ENCODE results near the gene C16orf90. TPM values are rescaled to one million over a fixed set of nuclear protein-coding genes. Genes with fewer than 3 reads are reported as not detected.

The C16orf90 gene
- polyA plus RNA-seq, 1 of the 3 experiments (the other 2 are of a cell fraction) = not detected

- CTCF ChIA-PET = no interaction called here
Observed at GRCh38 chr16:3515897-3516296, 20.6 kb upstream of the C16orf90 start.

GRCh38 chr16:3514621-3515020 lies 19.3 kb upstream of the C16orf90 start:
- CTCF ChIA-PET = interaction anchor here (1.2 kb wide), 1 partner anchor 14 kb away, joined by 4 read pairs; the partner anchor contains the start of gene CLUAP1
- Histone ChIP-seq H3K4me2 (no peak overlapping the region), H3K4me3 (ENCODE audit: low read depth in 2 of 2, low read length in 1 of 2) (no peak overlapping the region), H2AFZ (ENCODE audit: low read depth) (no peak overlapping the region), H3K27me3 (ENCODE audit: insufficient read depth) (no peaks in the 10 kb centered on the region), H3K79me2 (ENCODE audit: insufficient read depth) (no peaks in the 10 kb centered on the region), H4K20me1 (ENCODE audit: insufficient read depth) (no peaks in the 10 kb centered on the region), H3K4me1 (ENCODE audit: control insufficient read depth in 1 of 2, insufficient read depth in 2 of 2, low read depth in 1 of 2, low read length in 1 of 2) (no peaks in the 10 kb centered on the region), H3K9me2 (no peaks in the 10 kb centered on the region), H3K36me3 (replicated peaks in 1 of 2; ENCODE audit: control insufficient read depth in 1 of 2, insufficient read depth in 2 of 2, low read length in 1 of 2) (peaks cover 27 to 69% of the 10 kb centered on the region in 2 experiments), H3K9ac (no peak overlapping the region), H3F3A (replicated peaks; ENCODE audit: insufficient read depth) (peaks cover 3% of the 10 kb centered on the region), H3K9me3 (no peaks in the 10 kb centered on the region), H3K27ac (ENCODE audit: low read depth in 2 of 2, low read length in 1 of 2) (no peak overlapping the region)
- DNase-seq = no peak
- POLR2A ChIA-PET = no interaction called here
- WGBS (ENCODE audit: low lambda C conversion rate) = 86% methylated on average over 4 of the region's 4 CpGs
- no peak for TF ChIP-seq MXI1 (IDR thresholded peaks at IDR 0.05; ENCODE audit: low read depth, low read length)
- no peak for TF ChIP-seq USF1 (IDR thresholded peaks at IDR 0.05; ENCODE audit: borderline replicate concordance, low read depth)
- no peak for TF ChIP-seq TAF1 (IDR thresholded peaks at IDR 0.05; ENCODE audit: borderline replicate concordance, low read depth, low read length)
- no peak for TF ChIP-seq ZBTB33 (IDR thresholded peaks at IDR 0.05; ENCODE audit: borderline replicate concordance, low read depth)
- no peak for TF ChIP-seq TCF12 (IDR thresholded peaks at IDR 0.05)
- TF ChIP-seq NFIC (IDR thresholded peaks at IDR 0.05; ENCODE audit: borderline replicate concordance) = no peak
- no peak for TF ChIP-seq ELF1 (IDR thresholded peaks at IDR 0.05)

More at GRCh38 chr16:3515897-3516296, 20.6 kb upstream of the C16orf90 start:
- Histone ChIP-seq H3F3A (replicated peaks; ENCODE audit: insufficient read depth) (peaks cover 3% of the 10 kb centered on the region), H3K27ac (ENCODE audit: low read depth in 2 of 2, low read length in 1 of 2) (no peak overlapping the region), H3K9ac (no peak overlapping the region), H3K4me3 (ENCODE audit: low read depth in 2 of 2, low read length in 1 of 2) (no peak overlapping the region), H3K36me3 (replicated peaks in 1 of 2; ENCODE audit: control insufficient read depth in 1 of 2, insufficient read depth in 2 of 2, low read length in 1 of 2) (peaks cover 32 to 72% of the 10 kb centered on the region in 2 experiments), H2AFZ (ENCODE audit: low read depth) (no peak overlapping the region), H3K27me3 (ENCODE audit: insufficient read depth) (no peaks in the 10 kb centered on the region), H4K20me1 (ENCODE audit: insufficient read depth) (no peaks in the 10 kb centered on the region), H3K4me2 (no peak overlapping the region), H3K9me2 (no peaks in the 10 kb centered on the region), H3K79me2 (ENCODE audit: insufficient read depth) (no peaks in the 10 kb centered on the region), H3K4me1 (ENCODE audit: control insufficient read depth in 1 of 2, insufficient read depth in 2 of 2, low read depth in 1 of 2, low read length in 1 of 2) (no peaks in the 10 kb centered on the region; a peak in 1 of 4 replicates), H3K9me3 (no peaks in the 10 kb centered on the region)
- POLR2A ChIA-PET = no interaction called here
- 91% methylated on average over 4 of the region's 4 CpGs for WGBS (ENCODE audit: low lambda C conversion rate)
- TF ChIP-seq YY1 (IDR thresholded peaks at IDR 0.05; ENCODE audit: low read depth) (no peak), MAX (IDR thresholded peaks at IDR 0.05; ENCODE audit: low read depth) (no peak), ELF1 (IDR thresholded peaks at IDR 0.05) (no peak), JUND (IDR thresholded peaks at IDR 0.05) (no peak), CHD2 (IDR thresholded peaks at IDR 0.05; ENCODE audit: low read length, partially characterized antibody) (no peak), RCOR1 (IDR thresholded peaks at IDR 0.05; ENCODE audit: low read length) (no peak), GATA2 (CRISPR knock-in tag; IDR thresholded peaks at IDR 0.05) (no peak), EZH2phosphoT487 (IDR thresholded peaks at IDR 0.05; ENCODE audit: borderline replicate concordance, low read depth) (no peak), MEF2A (IDR thresholded peaks at IDR 0.05; ENCODE audit: borderline replicate concordance, low read depth) (no peak), FOXM1 (IDR thresholded peaks at IDR 0.05; ENCODE audit: low read depth) (no peak), GABPA (IDR thresholded peaks at IDR 0.05; ENCODE audit: low read depth) (no peak), RXRA (IDR thresholded peaks at IDR 0.05; ENCODE audit: borderline replicate concordance, low read depth) (no peak), TCF12 (IDR thresholded peaks at IDR 0.05) (no peak), USF2 (IDR thresholded peaks at IDR 0.05; ENCODE audit: borderline replicate concordance, low read depth, low read length) (no peak), RAD21 (IDR thresholded peaks at IDR 0.05; ENCODE audit: low read length) (no peak), ZBTB33 (IDR thresholded peaks at IDR 0.05; ENCODE audit: borderline replicate concordance, low read depth) (no peak), MXI1 (IDR thresholded peaks at IDR 0.05; ENCODE audit: low read depth, low read length) (no peak), NFIC (IDR thresholded peaks at IDR 0.05; ENCODE audit: borderline replicate concordance) (no peak)
- no peak for DNase-seq

All from SK-N-SH (cell line).